GM13977 (cell line): Measurements from ENCODE around the gene CLDN25.
A peak's percentile ranks its signal among the peaks of the same experiment; 100 is the strongest.
"Not testable (repeated sequence)": the region's sequence is repeated elsewhere in the genome, so short reads cannot be mapped to it uniquely, and the experiment has no call there.

Experiments used
- DNase-seq: peaks from one replicate; pipeline ENCODE4 v3.0.0; 2012; ENCODE audit warnings: low spot score
- in situ Hi-C: fragments of 300-500 bp; cut with MboI; formaldehyde crosslinking; loops from one replicate; pipeline ENCODE4 v1.12.0; 2022; ENCODE audit warnings: low sequenced_read_pairs, low pct_unique_long_range_greater_than_20kb, mixed read lengths, inconsistent platforms; ENCODE audit not compliant: unreplicated experiment
- TF ChIP-seq, protein P1 (sequence below): IDR thresholded peaks from 2 replicates; pipeline ENCODE4 v1.5.1; 2012; ENCODE audit warnings: mild to moderate bottlenecking, control low read depth; ENCODE audit not compliant: insufficient read depth; ENCODE audit errors: extremely low read depth, missing control alignments

CLDN25 gene

DNA sequence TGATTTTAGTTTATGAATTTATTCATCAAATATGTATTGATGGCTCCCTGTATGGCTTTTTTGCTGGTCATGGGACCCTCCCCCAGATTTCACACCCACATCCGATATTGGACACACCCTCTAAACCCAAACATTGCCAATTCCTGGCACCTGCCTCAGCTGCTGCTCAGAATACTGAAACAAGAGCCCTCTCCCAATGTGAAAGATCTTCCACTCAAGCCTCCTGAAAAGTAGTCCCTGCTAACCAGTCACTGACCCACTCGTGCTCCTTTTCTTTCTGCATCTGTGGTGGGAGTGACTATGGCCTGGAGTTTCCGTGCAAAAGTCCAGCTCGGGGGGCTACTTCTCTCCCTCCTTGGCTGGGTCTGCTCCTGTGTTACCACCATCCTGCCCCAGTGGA lies at the start of gene CLDN25:
Gene CLDN25 (plus strand): TSS at position 301 of the 400 bp plus-strand sequence. CDS start 0 bp downstream, at position 301.
- TF ChIP-seq, protein P1, sequence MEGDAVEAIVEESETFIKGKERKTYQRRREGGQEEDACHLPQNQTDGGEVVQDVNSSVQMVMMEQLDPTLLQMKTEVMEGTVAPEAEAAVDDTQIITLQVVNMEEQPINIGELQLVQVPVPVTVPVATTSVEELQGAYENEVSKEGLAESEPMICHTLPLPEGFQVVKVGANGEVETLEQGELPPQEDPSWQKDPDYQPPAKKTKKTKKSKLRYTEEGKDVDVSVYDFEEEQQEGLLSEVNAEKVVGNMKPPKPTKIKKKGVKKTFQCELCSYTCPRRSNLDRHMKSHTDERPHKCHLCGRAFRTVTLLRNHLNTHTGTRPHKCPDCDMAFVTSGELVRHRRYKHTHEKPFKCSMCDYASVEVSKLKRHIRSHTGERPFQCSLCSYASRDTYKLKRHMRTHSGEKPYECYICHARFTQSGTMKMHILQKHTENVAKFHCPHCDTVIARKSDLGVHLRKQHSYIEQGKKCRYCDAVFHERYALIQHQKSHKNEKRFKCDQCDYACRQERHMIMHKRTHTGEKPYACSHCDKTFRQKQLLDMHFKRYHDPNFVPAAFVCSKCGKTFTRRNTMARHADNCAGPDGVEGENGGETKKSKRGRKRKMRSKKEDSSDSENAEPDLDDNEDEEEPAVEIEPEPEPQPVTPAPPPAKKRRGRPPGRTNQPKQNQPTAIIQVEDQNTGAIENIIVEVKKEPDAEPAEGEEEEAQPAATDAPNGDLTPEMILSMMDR = no peak
- no peak for DNase-seq
- in situ Hi-C loops = loop anchor here (25.0 kb wide), 1 partner anchor 467 kb away; the partner anchor contains the start of gene TTC12

DNA sequence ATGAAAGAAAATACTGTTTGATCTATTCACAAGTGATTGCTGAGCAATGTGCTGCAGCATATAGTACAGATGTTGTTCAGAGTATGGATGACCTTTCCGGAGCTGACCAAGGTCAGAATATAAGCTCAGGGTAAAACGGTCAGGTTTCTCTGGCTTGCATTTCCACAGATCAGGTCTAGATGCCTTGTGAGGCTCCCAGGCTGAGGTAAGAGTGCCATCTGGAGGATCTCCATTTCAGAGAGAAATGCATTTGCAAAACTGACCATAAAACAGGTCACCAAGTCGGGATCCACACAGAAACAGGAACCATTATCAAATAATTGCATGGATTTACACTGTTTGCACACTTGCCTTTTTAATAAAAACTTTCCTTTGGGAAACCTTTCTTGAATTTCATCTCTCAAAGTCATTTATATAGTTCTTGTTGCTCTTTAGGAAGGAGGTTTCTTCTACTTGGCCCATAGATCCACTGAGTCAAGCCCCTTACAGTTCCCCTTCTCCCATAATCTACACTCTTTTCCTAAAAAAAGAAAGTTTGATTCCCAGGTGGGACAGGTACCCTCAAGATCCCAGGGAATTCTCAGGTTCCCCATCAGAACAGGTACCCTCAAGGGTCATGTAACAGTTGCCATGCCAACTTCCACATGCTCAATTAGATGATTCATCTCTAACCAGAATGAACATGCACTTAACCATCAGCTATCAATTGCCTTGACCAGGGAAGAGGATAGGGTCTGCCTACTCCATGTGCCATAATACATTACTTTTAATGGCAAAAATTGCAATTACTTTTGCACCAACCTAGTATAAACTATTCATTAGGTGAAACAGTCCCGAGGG lies 48.5 kb upstream of the CLDN25 start:
- in situ Hi-C loops = no loop called here
- DNase-seq = no peak
- TF ChIP-seq, protein P1 = peak; percentile 44

DNA sequence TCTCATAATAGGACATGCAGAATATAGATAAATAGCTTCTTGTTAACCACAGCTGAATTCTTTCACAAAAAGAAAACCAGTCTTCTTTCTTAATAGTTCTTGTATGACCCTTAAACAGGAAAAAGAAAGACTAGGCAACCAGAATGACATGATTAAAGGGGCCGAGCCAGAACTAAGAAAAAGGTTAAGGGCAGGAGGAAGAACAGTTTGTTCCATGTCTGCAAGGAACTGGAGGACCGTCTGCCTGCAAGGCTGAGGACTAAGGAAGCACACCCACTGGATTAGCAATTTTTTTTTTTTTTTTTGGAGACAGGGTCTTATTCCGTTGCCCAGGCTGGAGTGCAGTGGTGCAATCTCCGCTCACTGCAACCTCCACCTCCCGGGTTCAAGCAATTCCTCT lies 47.5 kb upstream of the CLDN25 start:
- TF ChIP-seq, protein P1 = no peak
- in situ Hi-C loops = no loop called here
- no peak for DNase-seq

DNA sequence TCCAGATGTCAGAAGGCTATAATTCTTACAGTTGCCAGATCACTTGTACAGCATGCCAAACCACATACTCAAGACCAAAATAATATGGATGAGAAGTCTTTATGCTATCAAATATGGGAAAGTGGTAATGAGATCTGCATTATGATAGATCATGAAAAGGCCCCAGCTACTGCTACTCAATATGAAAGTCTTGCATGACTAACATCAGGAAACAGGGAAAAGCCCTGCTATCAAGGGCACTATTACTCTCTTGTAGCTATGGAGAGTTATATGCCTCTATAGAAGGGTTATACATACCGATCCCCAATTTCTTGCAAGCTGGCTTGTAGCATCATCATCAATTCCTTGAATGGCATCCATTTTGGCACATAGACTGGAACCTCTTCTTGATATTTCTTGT lies 43.3 kb upstream of the CLDN25 start:
- TF ChIP-seq, protein P1 = no peak
- DNase-seq = no peak
- in situ Hi-C loops = no loop called here

DNA sequence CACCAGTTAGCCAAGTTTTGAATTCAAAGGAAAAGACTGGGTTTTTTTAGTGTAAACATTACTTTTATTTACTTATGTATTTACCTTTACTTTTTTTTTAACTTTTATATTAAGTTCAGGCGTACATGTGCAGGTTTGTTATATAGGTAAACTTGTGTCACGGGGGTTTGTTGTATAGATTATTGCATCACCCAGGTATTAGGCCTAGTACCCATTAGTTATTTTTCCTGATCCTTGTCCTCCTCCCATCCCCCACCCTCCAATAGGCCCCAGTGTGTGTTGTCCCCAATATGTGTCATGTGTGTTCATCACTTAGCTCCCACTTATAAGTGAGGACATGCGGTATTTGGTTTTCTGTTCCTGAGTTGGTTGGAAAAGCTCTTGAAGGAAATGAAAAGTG lies 26.7 kb upstream of the CLDN25 start:
- DNase-seq = no peak
- TF ChIP-seq, protein P1 = no peak
- in situ Hi-C loops = no loop called here

DNA sequence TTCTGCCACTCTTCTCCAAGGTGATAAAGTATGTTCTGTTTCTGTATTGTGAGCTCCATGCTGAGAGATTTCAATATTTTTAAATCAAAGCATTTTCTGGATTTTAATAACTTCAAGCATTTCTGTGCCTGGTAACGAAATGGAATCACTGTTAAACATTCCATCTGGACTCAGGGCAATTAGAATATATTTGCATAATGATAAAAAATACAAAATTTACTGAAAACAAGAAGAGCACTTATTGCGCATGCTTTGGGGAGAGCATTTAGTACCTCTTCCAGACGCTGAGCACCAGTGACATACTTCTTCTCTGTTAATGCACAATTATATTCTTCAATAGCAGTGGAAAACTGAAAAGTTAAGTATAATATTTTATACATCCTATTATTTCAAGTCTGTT lies 19.4 kb upstream of the CLDN25 start:
- DNase-seq = no peak

DNA sequence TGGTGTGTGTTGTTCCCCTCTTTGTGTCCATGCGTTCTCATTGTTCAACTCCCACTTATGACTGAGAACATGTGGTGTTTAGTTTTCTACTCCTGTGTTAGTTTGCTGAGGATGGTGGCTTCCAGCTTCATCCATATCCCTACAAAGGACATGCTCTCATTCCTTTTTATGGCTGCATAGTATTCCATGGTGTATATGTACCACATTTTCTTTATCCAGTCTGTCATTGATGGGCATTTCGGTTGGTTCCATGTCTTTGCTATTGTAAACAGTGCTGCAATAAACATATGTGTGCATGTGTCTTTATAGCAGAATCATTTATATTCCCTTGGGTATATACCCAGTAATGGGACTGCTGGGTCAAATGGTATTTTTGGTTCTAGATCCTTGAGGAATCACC lies 16.6 kb upstream of the CLDN25 start:
- in situ Hi-C loops, DNase-seq: not testable (repeated sequence)

More for the DNA sequence above, 19.4 kb upstream of the CLDN25 start:
- in situ Hi-C loops = no loop called here
- TF ChIP-seq, protein P1 = no peak
